HL-60/S4 (cell line): Measurements from ENCODE around the gene OSGEP.

Experiments used
- in situ Hi-C: fragments of 300-500 bp; cut with MboI; formaldehyde crosslinking; loops from 2 replicates; pipeline ENCODE4 v1.14.3; 2022; ENCODE audit warnings: low sequenced_read_pairs

OSGEP gene

DNA sequence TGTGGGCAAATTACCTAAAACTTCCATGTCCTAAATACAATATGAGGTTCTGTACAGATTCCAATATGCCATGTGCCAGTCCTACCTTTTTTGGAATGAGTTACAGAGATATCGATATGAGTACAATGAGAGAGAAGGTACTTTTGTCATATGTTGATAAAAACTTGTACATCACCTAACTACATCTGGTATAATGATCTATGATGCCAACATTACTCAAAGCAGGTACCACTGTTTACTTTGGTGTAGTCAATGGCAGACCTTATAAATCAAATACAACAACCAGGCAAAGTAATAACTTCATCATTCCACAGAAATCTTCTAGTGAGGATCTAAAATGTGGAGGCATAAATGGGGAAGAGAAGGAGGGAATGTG lies 54.0 kb downstream of the OSGEP start:
- in situ Hi-C loops, result no loop called here

DNA sequence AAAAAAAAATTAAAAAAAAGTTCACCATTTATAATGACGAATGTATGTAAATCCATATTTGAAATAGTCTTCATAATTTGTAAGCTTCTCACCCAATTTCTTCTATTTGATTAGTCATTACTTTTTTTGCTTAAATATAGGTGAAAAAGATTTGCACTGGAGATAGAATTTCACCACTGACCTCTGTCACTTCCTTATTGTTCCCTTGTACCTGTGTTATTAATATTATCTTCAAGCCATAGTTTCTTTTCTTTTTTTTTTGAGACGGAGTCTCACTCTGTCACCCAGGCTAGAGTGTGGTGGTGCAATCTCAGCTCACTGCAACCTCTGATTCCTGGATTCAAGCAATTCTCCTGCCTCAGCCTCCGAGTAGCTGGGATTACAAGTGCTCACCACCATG lies 57.1 kb downstream of the OSGEP start:
- in situ Hi-C loops, result no loop called here
